GM13976 (cell line): ENCODE measurements around the gene ADGRG3.

Experiments
- DNase-seq: peaks from one replicate; pipeline ENCODE4 v3.0.0; 2012; ENCODE audit warnings: low spot score
- CTCF ChIP-seq: IDR thresholded peaks from 2 replicates; pipeline ENCODE4 v1.5.1; 2012; ENCODE audit warnings: borderline replicate concordance, mild to moderate bottlenecking; ENCODE audit not compliant: insufficient read depth; ENCODE audit errors: extremely low read depth, missing control alignments, control extremely low read depth
- in situ Hi-C: fragments of 300-500 bp; cut with MboI; formaldehyde crosslinking; loops from one replicate; pipeline ENCODE4 v1.12.0; 2022; ENCODE audit warnings: low sequenced_read_pairs, mixed read lengths, inconsistent platforms; ENCODE audit not compliant: unreplicated experiment

ADGRG3 gene

DNA sequence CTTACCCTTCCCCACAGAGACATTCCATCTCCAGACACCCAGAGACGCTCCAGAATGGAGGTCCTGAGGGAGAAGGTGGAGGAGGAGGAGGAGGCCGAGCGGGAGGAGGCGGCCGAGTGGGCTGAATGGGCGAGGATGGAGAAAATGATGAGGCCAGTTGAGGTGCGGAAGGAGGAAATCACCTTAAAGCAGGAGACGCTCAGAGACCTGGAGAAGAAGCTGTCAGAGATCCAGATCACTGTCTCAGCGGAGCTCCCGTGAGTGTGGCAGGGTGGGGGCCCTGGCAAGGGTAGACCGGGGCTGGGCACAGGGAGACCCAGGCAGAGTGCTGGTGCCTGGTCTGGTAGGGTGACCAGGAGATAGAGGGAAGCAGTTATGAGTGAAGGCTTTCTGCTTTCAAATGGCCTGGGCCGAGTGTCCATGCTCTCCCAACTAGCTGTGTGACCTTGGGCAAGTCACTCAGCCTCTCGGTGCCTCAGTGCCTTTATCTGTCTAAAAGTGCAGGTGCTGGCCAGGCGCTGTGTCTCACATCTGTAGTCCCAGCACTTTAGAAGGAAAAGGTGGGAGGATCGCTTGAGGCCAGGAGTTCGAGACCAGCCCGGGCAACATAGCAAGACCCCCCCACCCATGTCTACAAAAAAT, 29.9 kb downstream of the ADGRG3 start:
- TF ChIP-seq CTCF: no peak
- in situ Hi-C loops: no loop called here
- DNase-seq: no peak

DNA sequence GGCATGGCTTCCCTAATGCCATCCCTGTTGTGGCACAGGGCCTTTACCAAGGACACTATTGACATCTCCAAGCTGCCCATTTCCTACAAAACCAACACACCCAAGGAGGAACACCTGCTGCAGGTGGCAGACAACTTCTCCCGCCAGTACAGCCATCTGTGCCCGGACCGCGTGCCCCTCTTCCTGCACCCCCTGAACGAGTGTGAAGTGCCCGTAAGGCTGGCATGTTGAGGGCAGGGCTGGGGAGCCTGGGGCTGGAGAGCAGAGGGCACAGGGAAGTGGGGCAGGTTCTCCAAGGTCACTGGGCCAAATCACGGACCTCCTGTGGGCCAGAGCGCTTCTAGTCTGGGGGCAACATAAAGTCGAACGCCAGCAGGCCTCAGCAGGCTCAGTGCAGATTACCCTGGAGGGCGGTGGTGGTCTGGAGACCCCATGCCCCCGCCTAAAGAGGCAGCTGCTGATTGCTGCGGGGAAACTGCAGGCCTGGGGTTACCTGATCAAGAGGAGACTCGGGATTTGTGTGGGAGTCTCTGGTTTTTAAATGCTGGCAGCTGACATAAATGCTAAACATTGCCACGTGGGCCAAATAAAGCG, 30.8 kb downstream of the ADGRG3 start:
- in situ Hi-C loops: no loop called here
- no peak for DNase-seq
- no peak for TF ChIP-seq CTCF

GRCh38 chr16:57699481-57699880, 31.4 kb downstream of the ADGRG3 start:
- in situ Hi-C loops: no loop called here
- DNase-seq: no peak
- no peak for TF ChIP-seq CTCF

DNA sequence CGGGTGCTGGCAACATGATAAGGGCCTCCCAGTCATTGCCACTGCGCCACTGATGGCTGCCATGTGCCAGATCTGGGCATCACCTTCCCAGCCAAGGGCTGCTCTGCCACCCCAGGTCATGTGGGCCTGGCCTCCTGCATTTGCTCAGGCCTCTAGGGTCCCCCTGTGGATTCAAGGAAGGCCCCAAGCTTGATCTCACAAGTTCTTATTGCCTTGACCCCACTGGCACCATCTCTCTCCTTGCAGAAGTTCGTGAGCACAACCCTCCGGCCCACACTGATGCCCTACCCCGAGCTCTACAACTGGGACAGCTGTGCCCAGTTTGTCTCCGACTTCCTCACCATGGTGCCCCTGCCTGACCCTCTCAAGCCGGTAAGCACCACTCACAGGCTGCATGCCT, 31.8 kb downstream of the ADGRG3 start:
- no peak for TF ChIP-seq CTCF
- DNase-seq: no peak
- in situ Hi-C loops: no loop called here

DNA sequence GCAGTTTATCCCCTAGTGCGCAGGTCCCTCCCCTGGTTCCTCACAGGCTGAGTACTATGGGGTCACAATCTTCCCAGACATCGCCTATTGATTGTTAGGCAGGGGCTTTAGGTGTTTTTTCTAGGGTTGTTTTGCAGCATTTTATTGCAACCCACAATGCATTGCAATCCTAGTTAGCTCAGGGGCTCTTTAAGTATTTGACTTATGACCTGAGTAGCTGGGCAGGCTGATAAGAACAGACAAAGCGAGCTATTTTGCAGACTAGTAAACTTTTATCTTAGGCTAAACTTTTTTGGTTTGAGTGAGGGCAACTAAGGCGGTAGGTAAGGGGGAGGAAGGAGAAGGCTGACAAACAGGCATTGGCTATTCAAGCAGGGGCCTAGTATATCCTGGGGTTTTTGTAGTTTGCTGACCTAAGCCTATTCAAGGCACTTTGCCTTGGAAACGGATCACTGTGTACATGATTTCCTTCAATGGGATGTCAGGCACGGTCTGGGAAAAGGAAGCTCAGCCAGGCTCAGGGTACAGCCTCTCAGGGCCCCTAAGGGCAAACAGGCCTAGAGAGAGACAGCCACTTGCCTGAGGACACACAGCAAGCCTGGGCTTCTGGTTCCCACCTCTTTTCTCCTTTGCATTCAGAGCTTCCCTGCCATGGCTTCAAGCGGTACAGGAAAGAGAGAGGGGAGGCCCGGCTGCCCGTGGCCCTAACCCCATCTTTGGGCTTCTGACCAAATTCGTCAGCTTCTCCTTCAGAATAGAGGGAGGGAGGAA, 32.9 kb downstream of the ADGRG3 start:
- TF ChIP-seq CTCF: no peak
- in situ Hi-C loops: no loop called here
- DNase-seq: no peak

DNA sequence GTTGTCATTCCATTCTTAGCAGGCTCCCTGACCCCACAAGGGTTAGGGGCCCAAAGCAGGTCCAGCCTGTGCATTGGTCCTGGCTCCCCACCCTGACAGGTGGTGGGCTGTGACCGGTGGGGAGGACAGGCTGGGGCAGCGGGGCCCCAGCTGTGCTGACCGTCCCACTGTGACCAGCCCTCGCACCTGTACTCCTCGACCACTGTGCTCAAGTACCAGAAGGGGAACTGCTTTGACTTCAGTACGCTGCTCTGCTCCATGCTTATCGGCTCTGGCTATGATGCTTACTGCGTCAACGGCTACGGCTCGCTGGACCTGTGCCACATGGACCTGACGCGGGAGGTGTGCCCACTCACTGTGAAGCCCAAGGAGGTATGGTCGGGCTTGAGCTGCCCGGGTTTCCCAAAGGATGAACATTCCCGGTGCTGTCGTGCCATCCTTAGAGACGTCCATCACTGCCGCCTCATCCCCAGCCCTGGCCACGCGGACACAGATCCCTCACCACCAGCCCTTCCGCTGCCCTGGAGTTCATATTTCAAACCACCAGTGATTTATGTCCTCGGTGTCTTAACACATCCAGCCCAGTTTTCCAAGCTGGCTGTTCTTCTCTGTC, 33.8 kb downstream of the ADGRG3 start:
- TF ChIP-seq CTCF: no peak
- in situ Hi-C loops: no loop called here
- no peak for DNase-seq
